Right hindlimb (tissue), 1 donor: Measurements from ENCODE around the gene F8.

Experiments used
- DNase-seq: peaks from one replicate; pipeline ENCODE4 v3.0.0-alpha.2; 2018

Gene F8

GRCh38 chrX:154809939-154810665 is 212.4 kb downstream of the F8 start:
- no peak for DNase-seq

GRCh38 chrX:154806837-154807501 is 215.6 kb downstream of the F8 start:
- no peak for DNase-seq

- DNase-seq: no peak
These were observed 216.8 kb downstream of the F8 start for GRCh38 chrX:154805696-154806091.

GRCh38 chrX:154804957-154805695 is 217.4 kb downstream of the F8 start, which contains the start of gene MPP1:
TSS of gene MPP1 (minus strand) at chrX:154805485. CDS start at chrX:154805373, 112 bp downstream.
- DNase-seq: peak; percentile 82

GRCh38 chrX:154804261-154804956 is 218.1 kb downstream of the F8 start:
- DNase-seq: no peak

- no peak for DNase-seq
These were observed 219.6 kb downstream of the F8 start for GRCh38 chrX:154802947-154803346.

GRCh38 chrX:154800478-154801210 is 221.9 kb downstream of the F8 start:
- DNase-seq: no peak

- no peak for DNase-seq
These were observed 222.8 kb downstream of the F8 start for GRCh38 chrX:154799556-154800348.

- no peak for DNase-seq
These were observed 225.5 kb downstream of the F8 start for GRCh38 chrX:154797006-154797405.

- DNase-seq: no peak
These were observed 227.5 kb downstream of the F8 start for GRCh38 chrX:154795016-154795415.

- no peak for DNase-seq
These were observed 229.3 kb downstream of the F8 start for GRCh38 chrX:154793084-154793795.

- DNase-seq: no peak
These were observed 230.6 kb downstream of the F8 start for GRCh38 chrX:154791939-154792338.

GRCh38 chrX:154791467-154791866 is 231.1 kb downstream of the F8 start:
- no peak for DNase-seq
